ENCODE data around the gene CAMKK1. TPM values are rescaled to one million over a fixed set of nuclear protein-coding genes. Genes with fewer than 3 reads are reported as not detected.

CAMKK1 gene
- total RNA-seq (2022; extraction: Qiagen RNA extraction) = 14.0 to 18.0 TPM (median 17.6 TPM) in 5 replicates

DNA sequence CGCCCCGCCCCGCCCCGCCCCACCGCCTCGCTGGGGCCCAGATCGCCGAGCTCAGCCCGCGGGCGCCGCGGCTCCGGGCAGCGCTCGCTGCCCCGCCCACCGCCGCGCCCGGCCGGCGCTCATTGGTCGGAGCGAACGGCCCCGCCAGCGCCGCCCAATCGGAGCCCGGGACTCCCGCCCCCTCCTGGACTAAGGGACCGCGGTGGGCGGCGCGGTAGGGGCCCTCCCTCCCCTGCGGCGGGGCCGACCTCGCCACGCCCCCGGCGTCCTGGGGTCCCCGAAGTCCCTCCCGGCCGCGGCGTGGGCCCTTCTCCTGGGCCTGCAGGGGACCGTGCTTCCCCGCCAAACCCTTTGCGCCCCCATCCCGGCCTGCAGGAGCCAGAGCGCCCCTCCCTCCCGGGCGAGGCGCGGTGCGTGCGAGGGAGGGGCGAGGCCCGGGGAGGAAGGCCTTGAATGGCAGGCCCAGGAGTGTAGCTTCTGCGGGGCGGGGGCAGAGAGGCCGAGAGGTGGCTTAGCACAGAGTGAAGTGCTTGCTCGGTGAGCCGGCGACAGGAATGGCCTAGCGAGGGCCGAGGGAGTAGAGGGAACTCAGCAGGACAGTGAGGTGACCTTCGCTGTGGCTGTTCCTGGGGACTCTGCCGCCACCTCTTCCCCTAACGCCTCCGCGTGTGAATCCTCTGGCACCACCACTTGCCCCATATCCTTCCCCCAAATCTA is at the start of gene CAMKK1:
CAMKK1 (minus strand) TSS at position 51 of the 717 bp plus-strand sequence. CDS start 7,366 bp downstream, outside the sequence.

DNA sequence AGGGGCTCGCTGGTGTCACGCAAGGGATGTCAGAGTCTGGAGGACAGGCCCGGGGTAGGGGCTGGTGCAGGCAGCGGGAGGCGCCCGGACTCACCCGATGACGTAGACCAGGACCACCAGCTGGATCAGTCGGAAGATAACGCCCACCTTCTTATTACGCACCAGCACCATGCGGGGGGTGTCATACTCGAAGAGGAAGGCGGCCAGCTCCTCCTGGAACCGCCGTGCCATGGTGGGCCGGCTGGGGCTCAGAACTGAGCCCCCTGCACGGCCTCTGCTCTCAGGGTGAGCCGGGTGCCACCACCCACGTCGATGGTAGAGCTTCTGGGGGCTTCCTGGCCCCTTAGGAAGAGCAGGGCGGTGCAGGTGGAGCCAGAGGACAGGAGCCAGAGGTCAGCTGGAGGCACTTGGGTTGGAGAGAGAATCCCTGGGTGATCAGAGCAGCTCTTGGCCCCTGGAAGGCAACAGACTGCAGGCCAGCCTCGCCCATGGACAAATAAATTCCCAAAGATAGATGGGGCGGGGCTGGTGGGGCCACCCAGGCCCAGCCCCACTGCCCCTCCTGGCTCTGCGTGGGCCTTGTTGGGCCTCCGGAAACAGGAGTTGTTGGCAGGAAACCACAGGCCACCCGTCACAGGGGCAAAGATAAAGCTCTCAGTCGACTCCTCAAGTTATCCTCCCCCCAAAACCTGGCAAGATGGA is 23.3 kb upstream of the CAMKK1 start, which contains the start of gene P2RX1:
P2RX1 (minus strand) TSS at position 471 of the 702 bp plus-strand sequence; CDS start at position 231, 240 bp downstream.

DNA sequence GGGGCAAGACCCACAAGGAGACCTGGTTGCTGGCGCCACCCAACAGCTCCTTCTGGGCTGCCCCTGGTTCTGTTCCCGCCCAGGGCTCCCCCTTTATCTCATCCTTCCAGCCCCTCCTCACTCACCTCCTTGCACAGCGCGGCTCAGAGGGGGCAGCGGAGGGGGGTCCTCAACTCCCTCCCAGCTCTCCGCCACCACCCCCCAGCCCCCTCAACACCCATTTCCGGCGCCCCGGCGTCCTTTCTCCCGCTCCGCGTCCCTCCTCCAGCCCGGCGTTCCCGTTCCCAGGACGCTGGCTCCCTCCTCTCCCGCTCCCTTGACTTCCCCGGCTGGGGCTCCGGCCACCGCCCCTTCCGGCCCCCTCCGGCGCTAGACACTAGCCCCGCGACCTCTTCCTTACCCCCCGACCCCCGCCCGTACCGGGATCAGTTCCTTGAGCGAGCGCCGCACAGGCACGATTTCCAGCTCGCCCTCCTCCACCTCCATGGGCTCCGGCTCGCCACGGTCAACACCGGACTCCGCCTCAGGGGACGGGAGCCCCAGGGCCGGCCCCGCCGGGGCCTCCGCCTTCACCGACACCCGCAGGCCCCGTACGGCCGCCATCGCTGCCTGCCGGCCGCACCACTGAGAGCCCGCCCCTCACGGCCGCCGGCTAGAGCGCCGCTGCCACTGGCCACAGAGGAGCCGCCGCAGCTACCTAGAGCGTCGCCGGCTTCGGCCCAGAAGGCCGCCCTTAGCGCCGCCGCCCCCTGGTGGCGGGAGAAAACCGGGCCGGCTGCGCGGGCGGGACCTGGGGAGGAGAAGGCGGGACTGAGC is 47.0 kb downstream of the CAMKK1 start, which contains the start of gene NCBP3:
NCBP3 (minus strand) TSS at position 626 of the 816 bp plus-strand sequence; CDS start at position 603, 23 bp downstream.

Other genes starting within 250 kb of the CAMKK1 start
- 267 to 347 TPM (median 336 TPM) in 5 replicates for gene TAX1BP3, start 224.5 kb downstream of the CAMKK1 start, total RNA-seq (2022; extraction: Qiagen RNA extraction)
- gene EMC6, start 224.2 kb downstream of the CAMKK1 start, total RNA-seq (2022; extraction: Qiagen RNA extraction) = 122 to 168 TPM (median 162 TPM) in 5 replicates
- 18.7 to 25.5 TPM (median 24.7 TPM) in 5 replicates for gene P2RX5, start 196.9 kb downstream of the CAMKK1 start, total RNA-seq (2022; extraction: Qiagen RNA extraction)
- 11.9 to 15.3 TPM (median 12.7 TPM) in 5 replicates for gene HASPIN, start 169.2 kb downstream of the CAMKK1 start, total RNA-seq (2022; extraction: Qiagen RNA extraction)
- 93.6 to 105 TPM (median 97.6 TPM) in 5 replicates for gene ITGAE, start 91.9 kb downstream of the CAMKK1 start, total RNA-seq (2022; extraction: Qiagen RNA extraction)
- gene NCBP3, start 46.8 kb downstream of the CAMKK1 start, total RNA-seq (2022; extraction: Qiagen RNA extraction) = 27.8 to 30.8 TPM (median 30.5 TPM) in 5 replicates
- gene P2RX1, start 23.4 kb upstream of the CAMKK1 start, total RNA-seq (2022; extraction: Qiagen RNA extraction) = 0.05 to 0.07 TPM in 2 of 5 replicates, not detected in the others
- 3.9 to 5.6 TPM (median 4.6 TPM) in 5 replicates for gene ATP2A3, start 71.4 kb upstream of the CAMKK1 start, total RNA-seq (2022; extraction: Qiagen RNA extraction)
- 11.4 to 16.8 TPM (median 14.5 TPM) in 5 replicates for gene ZZEF1, start 250.0 kb upstream of the CAMKK1 start, total RNA-seq (2022; extraction: Qiagen RNA extraction)